Endothelial cell of hepatic sinusoid (primary cell): ENCODE data around the gene AICDA.

Experiments used
- in situ Hi-C: cut with HindIII; loops from 2 replicates; pipeline ENCODE4 v1.10.0; 2017; ENCODE audit warnings: low sequenced_read_pairs

The AICDA gene

DNA sequence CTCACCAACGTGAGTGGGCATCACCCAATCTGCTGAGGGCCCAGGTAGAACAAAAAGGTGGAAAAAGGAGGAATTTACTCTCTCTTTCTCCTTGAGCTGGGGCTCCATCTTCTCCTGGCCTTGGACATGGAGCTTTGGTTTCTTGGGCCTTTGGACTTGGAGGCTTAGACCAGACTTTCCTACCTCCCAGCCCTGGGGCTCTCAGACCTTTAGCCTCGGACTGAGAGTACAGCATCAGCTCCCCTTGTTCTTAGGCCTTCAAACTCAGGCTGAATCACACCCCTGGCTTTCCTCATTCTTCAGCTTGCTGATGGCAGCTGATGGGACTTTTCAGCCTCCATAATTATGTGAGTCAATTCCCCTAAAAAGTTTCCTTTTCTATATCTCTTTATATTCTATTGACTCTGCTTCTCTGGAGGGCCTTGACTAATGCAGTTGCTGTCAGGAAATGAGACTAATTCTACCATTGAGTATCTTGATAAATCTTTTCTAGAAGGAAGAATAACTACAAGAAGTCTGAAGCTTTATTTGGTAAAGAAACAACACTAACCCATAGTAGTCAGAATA, 56.0 kb downstream of the AICDA start:
- in situ Hi-C loops: no loop called here

- in situ Hi-C loops: no loop called here
Observed at GRCh38 chr12:8554451-8555195, 58.0 kb downstream of the AICDA start.

GRCh38 chr12:8553088-8553627, 59.5 kb downstream of the AICDA start:
- in situ Hi-C loops: no loop called here
